ENCODE measurements around the gene ENHO. TPM values are rescaled to one million over a fixed set of nuclear protein-coding genes. Genes with fewer than 3 reads are reported as not detected.

The ENHO gene
- total and polyA plus RNA-seq, 2 donors (not counting 1 experiment from before 2014, with no cell fraction given), result not detected

DNA sequence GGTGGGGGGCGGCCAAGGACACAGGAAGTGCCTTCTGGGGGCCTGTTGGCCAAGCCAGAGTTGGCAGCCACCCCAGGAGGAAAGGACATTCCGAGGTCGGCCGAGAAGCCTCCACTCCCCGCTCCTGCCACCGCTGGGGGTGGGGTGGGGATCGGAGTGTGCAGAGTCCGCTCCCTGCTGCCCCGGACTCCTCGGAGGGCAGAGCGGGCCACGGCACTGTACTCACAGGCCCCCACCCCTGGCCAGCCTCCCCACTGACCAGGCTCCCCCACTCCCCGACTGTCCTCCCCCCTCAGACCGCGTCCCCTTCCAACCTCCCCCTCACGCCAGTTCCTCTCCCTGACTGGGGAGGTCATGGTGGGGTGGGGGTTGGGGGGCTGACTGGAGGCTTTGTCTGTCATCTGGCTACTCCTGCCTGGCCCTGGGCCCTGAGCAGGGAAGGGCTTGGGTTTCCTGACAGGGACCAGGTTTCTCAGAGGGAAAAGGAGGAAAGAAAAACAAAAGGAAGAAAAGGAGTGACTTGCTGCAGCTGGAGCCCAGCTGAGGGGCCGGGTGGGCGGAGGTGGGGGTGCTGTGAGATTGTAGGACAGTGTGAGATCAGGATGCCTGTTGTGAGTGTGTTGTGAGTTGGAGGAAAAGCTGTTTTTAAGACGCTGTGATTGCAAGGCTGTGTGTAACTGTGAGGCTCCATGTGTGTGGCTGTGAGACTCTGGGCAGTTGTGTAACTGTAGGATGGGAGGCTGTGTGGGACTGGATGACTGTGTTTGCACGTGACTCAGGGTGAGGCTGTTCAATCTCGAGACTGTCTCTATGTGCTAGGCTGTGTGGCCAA is 37.0 kb upstream of the ENHO start:
- H3K27me3 Mint-ChIP-seq, result peaks cover 71% of the 10 kb centered on the region
- Histone ChIP-seq H3K27ac (ENCODE audit: low read length in 2 of 2) (no peak overlapping the region), H3K9me3 (ENCODE audit: control extremely low read depth in 1 of 3, control insufficient read depth in 2 of 3, insufficient read depth in 1 of 3, low read length in 2 of 3) (peaks cover 0 to 17% (median 7%) of the 10 kb centered on the region in 3 donors), H3K4me1 (ENCODE audit: control insufficient read depth in 2 of 2, insufficient read depth in 2 of 2, low read length in 2 of 2) (no peaks in the 10 kb centered on the region), H3K79me2 (ENCODE audit: control insufficient read depth, insufficient read depth, low read length) (no peaks in the 10 kb centered on the region), H3K9ac (ENCODE audit: low read length) (no peak overlapping the region), H2AFZ (ENCODE audit: insufficient read depth, low read depth, low read length, poor library complexity, severe bottlenecking) (no peak overlapping the region), H3K27me3 (replicated peaks in 1 of 4; ENCODE audit: control extremely low read depth in 1 of 4, control insufficient read depth in 3 of 4, insufficient read depth in 4 of 4, low read length in 3 of 4) (peaks cover 0 to 30% (median 6%) of the 10 kb centered on the region in 4 experiments), H3K36me3 (replicated peaks in 1 of 2; ENCODE audit: control extremely low read depth in 1 of 2, control insufficient read depth in 1 of 2, extremely low read depth in 1 of 2, insufficient read depth in 2 of 2, low read length in 1 of 2) (no peaks in the 10 kb centered on the region), H3K4me3 (ENCODE audit: control extremely low read depth in 1 of 5, extremely low read depth in 1 of 5, insufficient read depth in 1 of 5, low read depth in 2 of 5, low read length in 4 of 5) (no peak overlapping the region), H4K20me1 (ENCODE audit: control insufficient read depth, insufficient read depth, low read length, poor library complexity, severe bottlenecking) (no peaks in the 10 kb centered on the region), H3K4me2 (replicated peaks; ENCODE audit: low read depth, low read length, poor library complexity, severe bottlenecking) (no peak overlapping the region)
- CTCF ChIA-PET, result interaction anchor here (1.2 kb wide), 1 partner anchor 13 kb away, joined by 3 read pairs; no protein-coding TSS in a partner anchor
- DNase-seq (no peak), ATAC-seq (ENCODE audit: low read depth) (no peak)
- intact Hi-C loops (cut with micrococcal nuclease), result no loop called here
- POLR2A ChIA-PET, result no interaction called here
- H3K4me1 Mint-ChIP-seq, result no peaks in the 10 kb centered on the region
- peaks cover 6% of the 10 kb centered on the region for H3K9me3 Mint-ChIP-seq (ENCODE audit: insufficient read depth)
- no peak overlapping the region for H3K4me3 Mint-ChIP-seq
- TF ChIP-seq CTCF (IDR thresholded peaks at IDR 0.05), result no peak
- TF ChIP-seq EZH2 (IDR thresholded peaks at IDR 0.05; ENCODE audit: borderline replicate concordance, insufficient read depth, low read depth, low read length, poor library complexity, severe bottlenecking), result no peak
- H3K27ac Mint-ChIP-seq, result no peak overlapping the region
- 37% methylated on average over 13 of the region's 21 CpGs for WGBS (ENCODE audit: insufficient coverage)

All from B cell (primary cell).